ENCODE data around the gene ADAMTS20.

Gene ADAMTS20

GRCh38 chr12:43307126-43307525 is 244.9 kb downstream of the ADAMTS20 start:
- DNase-seq = no peak

- DNase-seq = no peak
Observed at GRCh38 chr12:43306066-43306465, 245.9 kb downstream of the ADAMTS20 start.

GRCh38 chr12:43305065-43305464 is 246.9 kb downstream of the ADAMTS20 start:
- no peak for DNase-seq

Measured in SHP77 (cell line).